ENCODE results near the gene NBEAL1. TPM values are rescaled to one million over a fixed set of nuclear protein-coding genes. Genes with fewer than 3 reads are reported as not detected.

The NBEAL1 gene
- total RNA-seq, 1 experiment from 2014 or later, result 17.0 TPM

GRCh38 chr2:203018181-203018580, 3.5 kb downstream of the NBEAL1 start:
- Histone ChIP-seq H3K9me3 (ENCODE audit: control insufficient read depth in 1 of 2, insufficient read depth in 1 of 2, low read depth in 1 of 2, low read length in 2 of 2) (no peaks in the 10 kb centered on the region), H3K4me1 (ENCODE audit: control insufficient read depth in 1 of 2, insufficient read depth in 2 of 2, low read length in 2 of 2) (peaks cover 6 to 17% of the 10 kb centered on the region in 2 experiments; a peak in 2 of 4 replicates), H3K9me2 (ENCODE audit: insufficient read depth) (no peaks in the 10 kb centered on the region), H3K4me3 (replicated peaks in 1 of 2; ENCODE audit: low read depth in 1 of 2, low read length in 2 of 2) (no peak overlapping the region), H3K79me2 (ENCODE audit: insufficient read depth, low read length) (peaks cover 19% of the 10 kb centered on the region), H2AFZ (ENCODE audit: low read depth, low read length, poor library complexity, severe bottlenecking) (no peak overlapping the region), H3K27ac (ENCODE audit: low read depth, low read length) (no peak overlapping the region), H3K9ac (ENCODE audit: low read length) (no peak overlapping the region), H3K4me2 (ENCODE audit: low read length) (no peak overlapping the region), H3K36me3 (ENCODE audit: control insufficient read depth in 1 of 2, insufficient read depth in 2 of 2, low read length in 2 of 2) (0 out of 4 replicates have a peak, but pooled peaks cover 0 to 3% of the 10 kb centered on the region in 2 experiments), H3K27me3 (ENCODE audit: insufficient read depth, low read length) (no peaks in the 10 kb centered on the region), H4K20me1 (ENCODE audit: insufficient read depth) (no peaks in the 10 kb centered on the region; the same call in 1 of the 2 replicates)
- DNase-seq (ENCODE audit: low read depth, low spot score), result no peak
- ChIA-PET CTCF (no interaction called here), POLR2A (no interaction called here), RAD21 (ENCODE audit: low non-redundant PET in 1 of 2, low total read pairs in 2 of 2, uncharacterized antibody in 2 of 2, unreplicated experiment in 2 of 2) (no interaction called here)
- BruUV-seq (replicated peaks), result no TSS peak
- no peak for ATAC-seq
- TF ChIP-seq JUND (IDR thresholded peaks at IDR 0.05), result no peak
- no peak for TF ChIP-seq CTCF (IDR thresholded peaks at IDR 0.05 in 2 of 3, conservative IDR thresholded peaks at IDR 0.05 in 1 of 3; ENCODE audit: borderline replicate concordance in 1 of 3, insufficient read depth in 1 of 3, low read depth in 2 of 3, low read length in 2 of 3)
- no peak for TF ChIP-seq RAD21 (IDR thresholded peaks at IDR 0.05; ENCODE audit: low read depth)
- TF ChIP-seq ATF3 (IDR thresholded peaks at IDR 0.05), result no peak
- TF ChIP-seq FOSL1 (IDR thresholded peaks at IDR 0.05; ENCODE audit: low read depth), result no peak
- TF ChIP-seq MAX (IDR thresholded peaks at IDR 0.05), result no peak
- TF ChIP-seq EGR1 (IDR thresholded peaks at IDR 0.05; ENCODE audit: low read depth), result no peak
- no peak for TF ChIP-seq EZH2phosphoT487 (IDR thresholded peaks at IDR 0.05; ENCODE audit: borderline replicate concordance)
- TF ChIP-seq ZFX (IDR thresholded peaks at IDR 0.05), result no peak
- intact Hi-C loops (cut with micrococcal nuclease), result no loop called here

Measured in HCT116 (cell line).